ENCODE results near the gene SPHKAP.

SPHKAP gene

DNA sequence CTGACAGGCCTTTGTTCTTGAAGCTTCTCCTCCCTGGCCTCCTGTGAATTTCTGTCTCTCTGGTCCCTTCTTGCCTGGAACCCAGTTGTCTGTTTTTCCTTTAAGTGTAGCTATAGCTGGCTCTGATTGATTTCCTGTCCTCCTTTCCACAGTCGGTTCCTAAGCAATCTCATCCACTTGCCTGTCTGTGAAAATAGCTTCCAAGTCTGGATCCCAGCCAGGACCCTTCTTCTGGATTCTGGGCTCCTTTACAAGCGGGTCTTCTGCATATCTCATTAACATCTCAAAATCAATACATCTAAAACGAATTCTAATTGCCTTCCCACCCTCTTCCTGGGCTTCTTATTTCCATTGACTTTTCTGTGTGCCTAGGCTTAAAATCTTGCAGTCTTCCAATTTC lies 185.1 kb downstream of the SPHKAP start:
- no peak overlapping the region for H3K4me3 ChIP-seq (ENCODE audit: low read depth in 1 of 2, low read length in 1 of 2)

GRCh38 chr2:227990937-227991336 lies 190.6 kb downstream of the SPHKAP start:
- no peaks in the 10 kb centered on the region for H3K9me3 ChIP-seq
- TF ChIP-seq, protein P1, sequence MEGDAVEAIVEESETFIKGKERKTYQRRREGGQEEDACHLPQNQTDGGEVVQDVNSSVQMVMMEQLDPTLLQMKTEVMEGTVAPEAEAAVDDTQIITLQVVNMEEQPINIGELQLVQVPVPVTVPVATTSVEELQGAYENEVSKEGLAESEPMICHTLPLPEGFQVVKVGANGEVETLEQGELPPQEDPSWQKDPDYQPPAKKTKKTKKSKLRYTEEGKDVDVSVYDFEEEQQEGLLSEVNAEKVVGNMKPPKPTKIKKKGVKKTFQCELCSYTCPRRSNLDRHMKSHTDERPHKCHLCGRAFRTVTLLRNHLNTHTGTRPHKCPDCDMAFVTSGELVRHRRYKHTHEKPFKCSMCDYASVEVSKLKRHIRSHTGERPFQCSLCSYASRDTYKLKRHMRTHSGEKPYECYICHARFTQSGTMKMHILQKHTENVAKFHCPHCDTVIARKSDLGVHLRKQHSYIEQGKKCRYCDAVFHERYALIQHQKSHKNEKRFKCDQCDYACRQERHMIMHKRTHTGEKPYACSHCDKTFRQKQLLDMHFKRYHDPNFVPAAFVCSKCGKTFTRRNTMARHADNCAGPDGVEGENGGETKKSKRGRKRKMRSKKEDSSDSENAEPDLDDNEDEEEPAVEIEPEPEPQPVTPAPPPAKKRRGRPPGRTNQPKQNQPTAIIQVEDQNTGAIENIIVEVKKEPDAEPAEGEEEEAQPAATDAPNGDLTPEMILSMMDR (IDR thresholded peaks at IDR 0.05) = no peak
- H3K27me3 ChIP-seq = no peaks in the 10 kb centered on the region
- no peak overlapping the region for H3K27ac ChIP-seq
- H3K36me3 ChIP-seq = no peaks in the 10 kb centered on the region
- no peak overlapping the region for H3K4me3 ChIP-seq (ENCODE audit: low read depth in 1 of 2, low read length in 1 of 2)
- H3K4me1 ChIP-seq (ENCODE audit: control insufficient read depth in 1 of 2, insufficient read depth in 1 of 2, low read depth in 1 of 2, low read length in 1 of 2) = no peaks in the 10 kb centered on the region

More for the DNA sequence above, 185.1 kb downstream of the SPHKAP start:
- Histone ChIP-seq H3K9me3 (no peaks in the 10 kb centered on the region), H3K27ac (no peak overlapping the region), H3K27me3 (no peaks in the 10 kb centered on the region), H3K4me1 (ENCODE audit: control insufficient read depth in 1 of 2, insufficient read depth in 1 of 2, low read depth in 1 of 2, low read length in 1 of 2) (no peaks in the 10 kb centered on the region), H3K36me3 (no peaks in the 10 kb centered on the region)
- TF ChIP-seq, protein P1 (IDR thresholded peaks at IDR 0.05) = no peak

- Histone ChIP-seq H3K4me3 (ENCODE audit: low read depth in 1 of 2, low read length in 1 of 2) (no peak overlapping the region), H3K36me3 (no peaks in the 10 kb centered on the region), H3K4me1 (ENCODE audit: control insufficient read depth in 1 of 2, insufficient read depth in 1 of 2, low read depth in 1 of 2, low read length in 1 of 2) (no peaks in the 10 kb centered on the region), H3K27ac (no peak overlapping the region), H3K9me3 (no peaks in the 10 kb centered on the region), H3K27me3 (no peaks in the 10 kb centered on the region)
- TF ChIP-seq, protein P1 (IDR thresholded peaks at IDR 0.05) = no peak
Observed at GRCh38 chr2:227973241-227973640, 208.2 kb downstream of the SPHKAP start.

GRCh38 chr2:227971619-227972230 lies 209.8 kb downstream of the SPHKAP start:
- TF ChIP-seq, protein P1 (IDR thresholded peaks at IDR 0.05) = no peak
- Histone ChIP-seq H3K36me3 (no peaks in the 10 kb centered on the region), H3K27ac (no peak overlapping the region), H3K4me1 (ENCODE audit: control insufficient read depth in 1 of 2, insufficient read depth in 1 of 2, low read depth in 1 of 2, low read length in 1 of 2) (no peaks in the 10 kb centered on the region), H3K4me3 (ENCODE audit: low read depth in 1 of 2, low read length in 1 of 2) (no peak overlapping the region), H3K27me3 (no peaks in the 10 kb centered on the region), H3K9me3 (no peaks in the 10 kb centered on the region)

DNA sequence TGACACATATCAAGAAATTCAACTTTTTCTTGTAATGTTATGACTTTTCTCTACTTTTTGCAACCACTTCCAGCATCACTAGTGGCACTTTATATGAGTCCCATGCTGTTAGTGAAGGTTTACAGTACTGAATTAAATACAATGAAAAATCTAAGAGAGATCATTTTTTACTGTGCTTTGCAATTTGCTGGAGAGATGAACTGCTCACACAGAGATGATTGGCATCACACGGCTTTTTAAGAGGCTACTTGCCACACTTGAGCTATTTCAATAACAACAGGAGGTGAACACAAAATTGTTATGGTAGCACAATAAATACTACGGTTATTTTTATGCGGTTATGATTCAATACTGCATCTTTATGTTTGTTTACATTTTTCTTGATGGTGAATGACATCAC lies 221.2 kb downstream of the SPHKAP start:
- no peaks in the 10 kb centered on the region for H3K36me3 ChIP-seq
- H3K4me1 ChIP-seq (ENCODE audit: control insufficient read depth in 1 of 2, insufficient read depth in 1 of 2, low read depth in 1 of 2, low read length in 1 of 2) = no peaks in the 10 kb centered on the region
- H3K27me3 ChIP-seq = no peaks in the 10 kb centered on the region
- TF ChIP-seq, protein P1 (IDR thresholded peaks at IDR 0.05) = no peak
- H3K9me3 ChIP-seq = no peaks in the 10 kb centered on the region
- H3K4me3 ChIP-seq (ENCODE audit: low read depth in 1 of 2, low read length in 1 of 2) = no peak overlapping the region
- H3K27ac ChIP-seq = no peak overlapping the region
